K562 (cell line): Measurements from ENCODE around the gene ACADVL. TPM values are rescaled to one million over a fixed set of nuclear protein-coding genes. Genes with fewer than 3 reads are reported as not detected.

Experiments
- ATF1 ChIP-seq, 2 experiments: fragments of 450-650 bp in 1 of 2; IDR thresholded peaks; 2 replicates each; pipeline ENCODE4 v1.6.1; 2016; ENCODE audit warnings: missing compliant biosample characterization in 1 of 2, missing genetic modification characterization in 1 of 2
- CEBPG ChIP-seq, 3 experiments: fragments of 200-800 bp in 1 of 3; sonication (Bioruptor generic) in 1 of 3; sonication (generic) in 1 of 3; formaldehyde crosslinking in 1 of 3; IDR thresholded peaks in 2 of 3; conservative IDR thresholded peaks in 1 of 3; 2 replicates each; pipeline versions ENCODE4 v1.6.1 to v1.8.0; 2016 to 2022; ENCODE audit warnings: missing compliant biosample characterization in 2 of 3, missing genetic modification characterization in 2 of 3, mild to moderate bottlenecking in 1 of 3, missing genetic modification reagents in 1 of 3
- ELF2 ChIP-seq: fragments of 250-450 bp; sonication (Bioruptor Pico); IDR thresholded peaks from 2 replicates; pipeline ENCODE4 v1.5.0; 2021; ENCODE audit warnings: mild to moderate bottlenecking
- ETV1 ChIP-seq: fragments of 450-650 bp; conservative IDR thresholded peaks from 2 replicates; pipeline ENCODE4 v1.6.1; 2016; ENCODE audit warnings: missing genetic modification characterization, control low read depth, low read depth, missing compliant biosample characterization
- HNRNPH1 ChIP-seq: fragments of 200-400 bp; formaldehyde crosslinking; optimal IDR thresholded peaks from 2 replicates; pipeline ENCODE3; 2017; ENCODE audit warnings: low read depth, mild to moderate bottlenecking, low read length, moderate library complexity
- HNRNPUL1 ChIP-seq: fragments of 200-400 bp; formaldehyde crosslinking; IDR thresholded peaks from 2 replicates; pipeline ENCODE4 v1.6.1; 2017; ENCODE audit warnings: low read length
- HSF4 ChIP-seq: fragments of 250-450 bp; sonication (Bioruptor Pico); IDR thresholded peaks from 2 replicates; pipeline ENCODE4 v2.1.2; 2022; ENCODE audit warnings: mild to moderate bottlenecking, moderate library complexity, borderline replicate concordance
- MEF2A ChIP-seq: IDR thresholded peaks from 2 replicates; pipeline ENCODE4 v1.6.1; 2011; ENCODE audit warnings: low read depth, mild to moderate bottlenecking, low read length, moderate library complexity; ENCODE audit not compliant: control insufficient read depth
- NFIX ChIP-seq: fragments of 250-450 bp; sonication (Bioruptor Pico); IDR thresholded peaks from 2 replicates; pipeline ENCODE4 v1.4.0; 2020; ENCODE audit warnings: low read depth, mild to moderate bottlenecking, moderate library complexity
- RBFOX2 ChIP-seq: fragments of 200-400 bp; formaldehyde crosslinking; IDR thresholded peaks from 2 replicates; pipeline ENCODE4 v1.6.1; 2017; ENCODE audit warnings: low read depth, mild to moderate bottlenecking, low read length, moderate library complexity
- SAFB2 ChIP-seq: fragments of 200-400 bp; formaldehyde crosslinking; IDR thresholded peaks from 2 replicates; pipeline ENCODE4 v1.6.1; 2018; ENCODE audit warnings: borderline replicate concordance, low read length, low read depth, moderate library complexity; ENCODE audit not compliant: severe bottlenecking
- SLC30A9 ChIP-seq: fragments of 250-450 bp; sonication (Bioruptor Pico); IDR thresholded peaks from 2 replicates; pipeline ENCODE4 v1.8.0; 2022; ENCODE audit warnings: mild to moderate bottlenecking, moderate library complexity
- TAF1 ChIP-seq: IDR thresholded peaks from 2 replicates; pipeline ENCODE4 v1.6.1; 2011; ENCODE audit warnings: mild to moderate bottlenecking, low read length, moderate library complexity; ENCODE audit not compliant: insufficient read depth, control insufficient read depth, severe bottlenecking; ENCODE audit errors: extremely low read depth
- TAF15 ChIP-seq: fragments of 200-400 bp; formaldehyde crosslinking; IDR thresholded peaks from 2 replicates; pipeline ENCODE4 v1.6.1; 2017; ENCODE audit warnings: mild to moderate bottlenecking, low read depth, low read length, moderate library complexity
- TRIM24 ChIP-seq, 2 experiments: fragments of 450-650 bp; IDR thresholded peaks; 2 replicates each; pipeline ENCODE4 v1.6.1; 2016
- ZBTB17 ChIP-seq: fragments of 450-650 bp; formaldehyde crosslinking; IDR thresholded peaks from 2 replicates; pipeline ENCODE4 v1.4.0; 2020; ENCODE audit warnings: mild to moderate bottlenecking
- ZNF184 ChIP-seq: sonication (generic); formaldehyde crosslinking; IDR thresholded peaks from 2 replicates; pipeline ENCODE4 v1.5.0; 2020; ENCODE audit warnings: missing genetic modification reagents
- ZNF3 ChIP-seq: fragments of 250-450 bp; sonication (Bioruptor Pico); IDR thresholded peaks from 2 replicates; pipeline ENCODE4 v1.5.0; 2021; ENCODE audit warnings: mild to moderate bottlenecking, moderate library complexity
- ZNF444 ChIP-seq: fragments of 250-450 bp; sonication (Bioruptor Pico); IDR thresholded peaks from 2 replicates; pipeline ENCODE4 v1.4.0; 2020; ENCODE audit warnings: mild to moderate bottlenecking, moderate library complexity
- polyA plus RNA-seq, 8 experiments: library from polyadenylated mRNA; depleted of rRNA in 4 of 8; stranded (reverse) in 5 of 8; unstranded in 3 of 8; fragments of >200 nt; fragmentation: Nextera tagmentation in 2 of 8; fragmentation: Illumina TruSeq in 1 of 8; extraction: Ambion mirVana in 2 of 8; extraction: Trizol in 1 of 8; gene quantifications; 2 replicates each; pipeline versions ENCODE4 v1.2.1 to v1.2.3, GENCODE V29; 2011 to 2014; ENCODE audit warnings: inconsistent platforms in 1 of 8, missing spikeins in 1 of 8
- total RNA-seq, 7 experiments: library from RNA; depleted of rRNA in 6 of 7; stranded (reverse); fragments of >200 nt in 6 of 7; fragmentation: Illumina TruSeq in 2 of 7; extraction: Trizol in 2 of 7; gene quantifications; 2 replicates each; pipeline versions ENCODE4 v1.2.1 to v1.2.3, GENCODE V29; 2011 to 2021; ENCODE audit warnings: low replicate concordance in 1 of 7
- TF ChIP-seq, protein P1 (sequence below): fragments of 450-650 bp; IDR thresholded peaks from 2 replicates; pipeline ENCODE4 v1.6.1; 2016; ENCODE audit warnings: mild to moderate bottlenecking
- TF ChIP-seq, protein P2 (sequence below): fragments of 250-450 bp; sonication (Bioruptor Pico); IDR thresholded peaks from 2 replicates; pipeline ENCODE4 v1.5.0; 2020; ENCODE audit warnings: mild to moderate bottlenecking
- TF ChIP-seq, protein P3 (sequence below): fragments of 450-650 bp; formaldehyde crosslinking; IDR thresholded peaks from 2 replicates; pipeline ENCODE4 v1.4.0; 2020; ENCODE audit warnings: mild to moderate bottlenecking, moderate library complexity

The ACADVL gene
- total and polyA plus RNA-seq, 9 of the 15 experiments (the other 6 are each of a cell fraction or from before 2014, with no cell fraction given): 25.5 to 449 (median 214) TPM

DNA sequence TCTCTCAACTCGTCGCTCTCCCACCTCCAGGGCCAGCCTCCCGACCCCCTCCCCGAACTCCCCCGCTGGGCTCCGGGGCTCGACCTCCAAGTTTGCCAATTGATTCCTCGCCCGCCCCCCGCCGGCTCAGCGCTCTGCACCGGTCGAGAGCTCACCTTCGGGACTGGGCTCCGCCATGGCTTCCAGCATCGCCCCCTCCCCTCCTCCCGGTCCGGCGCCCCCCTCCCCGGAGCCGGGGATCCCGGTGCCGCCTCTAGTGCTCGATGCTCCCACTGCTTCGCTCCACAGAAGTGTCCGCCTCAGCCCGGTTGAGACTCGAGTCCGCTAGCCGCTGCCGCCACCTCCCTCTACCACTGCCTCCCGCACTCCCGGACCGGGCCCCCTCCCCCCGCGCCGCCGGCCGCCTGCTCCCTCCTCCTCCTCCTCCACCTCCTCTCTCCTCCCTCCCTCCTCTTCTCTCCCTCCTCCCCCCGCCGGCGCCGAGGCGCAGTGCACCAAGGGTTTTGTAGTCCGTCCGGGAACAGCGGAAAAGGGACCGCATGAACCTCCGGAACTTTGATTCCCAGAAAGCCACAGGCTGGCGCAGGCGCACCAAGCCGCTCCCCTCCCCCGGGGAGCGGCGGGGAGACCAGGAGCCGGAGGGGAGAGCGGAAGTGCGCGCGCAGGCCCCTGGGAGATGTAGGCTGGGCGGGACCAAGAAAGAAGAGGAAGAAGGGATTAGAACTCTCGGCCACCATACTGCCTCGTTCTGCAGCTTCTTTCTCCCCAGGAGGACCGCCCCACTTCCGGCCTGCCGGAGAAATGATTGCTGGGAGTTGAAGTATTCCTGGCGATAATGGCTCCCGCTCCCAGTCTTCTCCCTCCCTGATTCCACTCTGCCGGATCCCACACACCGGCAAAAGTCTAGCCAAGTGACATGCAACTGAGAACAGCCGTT lies 19.6 kb downstream of the ACADVL start, which contains the start of gene PHF23 (continued):
- TF ChIP-seq HSF4 (CRISPR knock-in tag): no peak
- TF ChIP-seq ZNF3 (CRISPR knock-in tag): no peak
- peak; percentile 45; the same call in 1 of the 2 replicates for TF ChIP-seq ZNF444 (CRISPR knock-in tag)
- no peak for TF ChIP-seq SAFB2
- TF ChIP-seq TAF15: no peak
- peak; percentile 68 for TF ChIP-seq TAF1
- peak; percentile 82 for TF ChIP-seq RBFOX2
- no peak for TF ChIP-seq SLC30A9 (CRISPR knock-in tag)
- TF ChIP-seq ETV1: peak; percentile 85
- TF ChIP-seq, protein P1, sequence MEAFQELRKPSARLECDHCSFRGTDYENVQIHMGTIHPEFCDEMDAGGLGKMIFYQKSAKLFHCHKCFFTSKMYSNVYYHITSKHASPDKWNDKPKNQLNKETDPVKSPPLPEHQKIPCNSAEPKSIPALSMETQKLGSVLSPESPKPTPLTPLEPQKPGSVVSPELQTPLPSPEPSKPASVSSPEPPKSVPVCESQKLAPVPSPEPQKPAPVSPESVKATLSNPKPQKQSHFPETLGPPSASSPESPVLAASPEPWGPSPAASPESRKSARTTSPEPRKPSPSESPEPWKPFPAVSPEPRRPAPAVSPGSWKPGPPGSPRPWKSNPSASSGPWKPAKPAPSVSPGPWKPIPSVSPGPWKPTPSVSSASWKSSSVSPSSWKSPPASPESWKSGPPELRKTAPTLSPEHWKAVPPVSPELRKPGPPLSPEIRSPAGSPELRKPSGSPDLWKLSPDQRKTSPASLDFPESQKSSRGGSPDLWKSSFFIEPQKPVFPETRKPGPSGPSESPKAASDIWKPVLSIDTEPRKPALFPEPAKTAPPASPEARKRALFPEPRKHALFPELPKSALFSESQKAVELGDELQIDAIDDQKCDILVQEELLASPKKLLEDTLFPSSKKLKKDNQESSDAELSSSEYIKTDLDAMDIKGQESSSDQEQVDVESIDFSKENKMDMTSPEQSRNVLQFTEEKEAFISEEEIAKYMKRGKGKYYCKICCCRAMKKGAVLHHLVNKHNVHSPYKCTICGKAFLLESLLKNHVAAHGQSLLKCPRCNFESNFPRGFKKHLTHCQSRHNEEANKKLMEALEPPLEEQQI: no peak
- TF ChIP-seq MEF2A: no peak
- no peak for TF ChIP-seq HNRNPH1
- TF ChIP-seq ZNF184: no peak
- TF ChIP-seq, protein P2, sequence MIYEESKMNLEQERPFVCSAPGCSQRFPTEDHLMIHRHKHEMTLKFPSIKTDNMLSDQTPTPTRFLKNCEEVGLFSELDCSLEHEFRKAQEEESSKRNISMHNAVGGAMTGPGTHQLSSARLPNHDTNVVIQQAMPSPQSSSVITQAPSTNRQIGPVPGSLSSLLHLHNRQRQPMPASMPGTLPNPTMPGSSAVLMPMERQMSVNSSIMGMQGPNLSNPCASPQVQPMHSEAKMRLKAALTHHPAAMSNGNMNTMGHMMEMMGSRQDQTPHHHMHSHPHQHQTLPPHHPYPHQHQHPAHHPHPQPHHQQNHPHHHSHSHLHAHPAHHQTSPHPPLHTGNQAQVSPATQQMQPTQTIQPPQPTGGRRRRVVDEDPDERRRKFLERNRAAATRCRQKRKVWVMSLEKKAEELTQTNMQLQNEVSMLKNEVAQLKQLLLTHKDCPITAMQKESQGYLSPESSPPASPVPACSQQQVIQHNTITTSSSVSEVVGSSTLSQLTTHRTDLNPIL: no peak
- no peak for TF ChIP-seq NFIX (CRISPR knock-in tag)
- no peak for TF ChIP-seq ATF1 (CRISPR knock-in tag; IDR thresholded peaks at IDR 0.05)
- peak; percentile 42; the same call in 1 of the 2 replicates for TF ChIP-seq ATF1 (tag; IDR thresholded peaks at IDR 0.05)
- TF ChIP-seq CEBPG (CRISPR knock-in tag; IDR thresholded peaks at IDR 0.05): no peak
- TF ChIP-seq CEBPG (tag; conservative IDR thresholded peaks at IDR 0.05 in 1 of 2, IDR thresholded peaks at IDR 0.05 in 1 of 2): no peak
- peak in 1 of 2 experiments; percentile 3; a peak in 1 of 4 replicates for TF ChIP-seq TRIM24 (IDR thresholded peaks at IDR 0.05)
- no peak for TF ChIP-seq HNRNPUL1
- TF ChIP-seq, protein P3, sequence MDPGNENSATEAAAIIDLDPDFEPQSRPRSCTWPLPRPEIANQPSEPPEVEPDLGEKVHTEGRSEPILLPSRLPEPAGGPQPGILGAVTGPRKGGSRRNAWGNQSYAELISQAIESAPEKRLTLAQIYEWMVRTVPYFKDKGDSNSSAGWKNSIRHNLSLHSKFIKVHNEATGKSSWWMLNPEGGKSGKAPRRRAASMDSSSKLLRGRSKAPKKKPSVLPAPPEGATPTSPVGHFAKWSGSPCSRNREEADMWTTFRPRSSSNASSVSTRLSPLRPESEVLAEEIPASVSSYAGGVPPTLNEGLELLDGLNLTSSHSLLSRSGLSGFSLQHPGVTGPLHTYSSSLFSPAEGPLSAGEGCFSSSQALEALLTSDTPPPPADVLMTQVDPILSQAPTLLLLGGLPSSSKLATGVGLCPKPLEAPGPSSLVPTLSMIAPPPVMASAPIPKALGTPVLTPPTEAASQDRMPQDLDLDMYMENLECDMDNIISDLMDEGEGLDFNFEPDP: no peak
- TF ChIP-seq ZBTB17 (CRISPR knock-in tag): no peak
- TF ChIP-seq ELF2: peak; percentile 67; the same call in 1 of the 2 replicates
